HG02870 (cell line): Measurements from ENCODE around the gene SYNRG.
"Not testable (repeated sequence)": the region's sequence is repeated elsewhere in the genome, so short reads cannot be mapped to it uniquely, and the experiment has no call there.

Experiments
- ATAC-seq: cut with Tn5 transposase; IDR thresholded peaks from one replicate; pipeline ENCODE4 v1.9.1; 2021; ENCODE audit warnings: mild to moderate bottlenecking, moderate library complexity; ENCODE audit not compliant: unreplicated experiment

The SYNRG gene, protein sequence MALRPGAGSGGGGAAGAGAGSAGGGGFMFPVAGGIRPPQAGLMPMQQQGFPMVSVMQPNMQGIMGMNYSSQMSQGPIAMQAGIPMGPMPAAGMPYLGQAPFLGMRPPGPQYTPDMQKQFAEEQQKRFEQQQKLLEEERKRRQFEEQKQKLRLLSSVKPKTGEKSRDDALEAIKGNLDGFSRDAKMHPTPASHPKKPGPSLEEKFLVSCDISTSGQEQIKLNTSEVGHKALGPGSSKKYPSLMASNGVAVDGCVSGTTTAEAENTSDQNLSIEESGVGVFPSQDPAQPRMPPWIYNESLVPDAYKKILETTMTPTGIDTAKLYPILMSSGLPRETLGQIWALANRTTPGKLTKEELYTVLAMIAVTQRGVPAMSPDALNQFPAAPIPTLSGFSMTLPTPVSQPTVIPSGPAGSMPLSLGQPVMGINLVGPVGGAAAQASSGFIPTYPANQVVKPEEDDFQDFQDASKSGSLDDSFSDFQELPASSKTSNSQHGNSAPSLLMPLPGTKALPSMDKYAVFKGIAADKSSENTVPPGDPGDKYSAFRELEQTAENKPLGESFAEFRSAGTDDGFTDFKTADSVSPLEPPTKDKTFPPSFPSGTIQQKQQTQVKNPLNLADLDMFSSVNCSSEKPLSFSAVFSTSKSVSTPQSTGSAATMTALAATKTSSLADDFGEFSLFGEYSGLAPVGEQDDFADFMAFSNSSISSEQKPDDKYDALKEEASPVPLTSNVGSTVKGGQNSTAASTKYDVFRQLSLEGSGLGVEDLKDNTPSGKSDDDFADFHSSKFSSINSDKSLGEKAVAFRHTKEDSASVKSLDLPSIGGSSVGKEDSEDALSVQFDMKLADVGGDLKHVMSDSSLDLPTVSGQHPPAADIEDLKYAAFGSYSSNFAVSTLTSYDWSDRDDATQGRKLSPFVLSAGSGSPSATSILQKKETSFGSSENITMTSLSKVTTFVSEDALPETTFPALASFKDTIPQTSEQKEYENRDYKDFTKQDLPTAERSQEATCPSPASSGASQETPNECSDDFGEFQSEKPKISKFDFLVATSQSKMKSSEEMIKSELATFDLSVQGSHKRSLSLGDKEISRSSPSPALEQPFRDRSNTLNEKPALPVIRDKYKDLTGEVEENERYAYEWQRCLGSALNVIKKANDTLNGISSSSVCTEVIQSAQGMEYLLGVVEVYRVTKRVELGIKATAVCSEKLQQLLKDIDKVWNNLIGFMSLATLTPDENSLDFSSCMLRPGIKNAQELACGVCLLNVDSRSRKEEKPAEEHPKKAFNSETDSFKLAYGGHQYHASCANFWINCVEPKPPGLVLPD (N-terminal part only)

DNA sequence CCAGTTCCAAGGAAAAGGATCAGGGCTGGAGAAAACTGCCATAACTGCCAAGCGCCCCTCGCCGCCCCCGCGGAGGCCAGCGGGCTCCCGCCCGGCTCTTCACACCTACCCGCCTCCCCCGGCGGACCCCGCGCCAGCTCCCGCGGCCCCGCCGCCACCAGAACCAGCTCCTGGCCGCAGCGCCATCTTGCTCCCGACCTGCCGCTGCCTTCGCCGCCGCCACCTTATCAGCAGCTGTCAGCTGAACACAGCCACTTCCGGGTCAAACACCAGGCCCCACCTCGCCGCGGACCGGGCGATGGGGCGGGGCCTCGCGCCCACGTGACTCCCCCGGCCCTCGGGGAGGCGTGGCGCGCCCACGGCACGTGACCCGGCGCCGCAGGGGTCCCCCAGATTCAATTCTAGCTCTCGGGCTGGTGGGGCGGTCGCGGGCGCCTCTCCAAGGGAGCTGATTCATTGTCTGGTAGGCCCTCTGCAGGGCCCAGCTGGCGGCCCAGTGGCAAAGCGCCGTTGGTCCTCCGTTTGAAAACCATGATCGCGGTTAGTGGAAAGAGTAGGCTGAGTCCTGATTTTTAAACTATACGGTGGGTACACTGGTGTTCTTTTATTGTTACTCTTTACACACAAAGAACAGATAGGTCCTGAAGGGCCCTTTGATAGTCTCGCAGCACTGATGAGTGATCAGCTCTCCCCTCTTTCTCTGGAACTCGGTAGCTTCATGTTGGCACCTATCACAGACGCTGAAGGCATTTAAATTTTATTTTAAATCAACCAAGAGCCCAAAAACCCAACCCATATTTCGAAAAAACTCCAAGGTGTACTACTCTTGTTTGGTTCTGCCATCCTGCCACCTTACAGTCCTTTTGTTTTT, at the start of gene SYNRG:
Gene SYNRG (minus strand): TSS at position 249 of the 871 bp plus-strand sequence. CDS start 63 bp downstream, at position 186.
- peak; percentile 78 for ATAC-seq

DNA sequence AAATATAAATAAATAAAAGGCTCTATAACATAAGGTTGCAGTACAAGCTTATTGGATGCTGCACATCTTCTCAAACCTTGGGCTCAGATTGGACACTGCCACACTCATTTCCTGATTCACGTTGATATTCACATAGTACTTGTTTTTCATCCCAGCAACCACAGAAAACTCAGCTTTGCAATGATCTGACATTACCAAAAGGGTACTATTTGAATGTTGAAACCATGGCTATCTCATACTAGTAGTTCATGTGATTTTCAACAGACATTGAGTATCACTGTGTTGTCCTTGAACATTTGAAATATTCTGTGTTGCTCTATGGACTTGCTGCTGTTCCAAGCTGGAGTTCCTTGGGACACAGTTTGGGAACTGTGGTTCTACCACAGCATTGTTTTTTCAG, 48.0 kb upstream of the SYNRG start:
- ATAC-seq: no peak

DNA sequence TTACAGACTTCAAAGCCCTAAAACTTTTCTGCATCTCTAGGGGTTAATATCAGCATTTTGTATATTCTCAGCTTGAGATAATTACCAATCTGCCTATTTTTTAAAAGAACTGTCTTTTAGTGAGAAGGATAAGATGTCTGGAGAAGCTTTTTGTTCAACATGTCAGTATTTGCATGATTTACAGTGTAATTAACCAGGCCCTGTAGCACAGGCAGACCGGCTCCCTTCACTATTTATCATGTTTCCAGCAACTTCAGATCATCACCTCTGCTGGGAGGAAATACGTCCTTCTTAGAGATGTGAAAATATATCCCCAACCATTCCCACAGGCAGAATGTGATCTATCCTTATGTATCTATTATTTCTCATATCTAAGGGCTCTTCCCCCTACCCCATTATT, 42.6 kb upstream of the SYNRG start:
- ATAC-seq: no peak

DNA sequence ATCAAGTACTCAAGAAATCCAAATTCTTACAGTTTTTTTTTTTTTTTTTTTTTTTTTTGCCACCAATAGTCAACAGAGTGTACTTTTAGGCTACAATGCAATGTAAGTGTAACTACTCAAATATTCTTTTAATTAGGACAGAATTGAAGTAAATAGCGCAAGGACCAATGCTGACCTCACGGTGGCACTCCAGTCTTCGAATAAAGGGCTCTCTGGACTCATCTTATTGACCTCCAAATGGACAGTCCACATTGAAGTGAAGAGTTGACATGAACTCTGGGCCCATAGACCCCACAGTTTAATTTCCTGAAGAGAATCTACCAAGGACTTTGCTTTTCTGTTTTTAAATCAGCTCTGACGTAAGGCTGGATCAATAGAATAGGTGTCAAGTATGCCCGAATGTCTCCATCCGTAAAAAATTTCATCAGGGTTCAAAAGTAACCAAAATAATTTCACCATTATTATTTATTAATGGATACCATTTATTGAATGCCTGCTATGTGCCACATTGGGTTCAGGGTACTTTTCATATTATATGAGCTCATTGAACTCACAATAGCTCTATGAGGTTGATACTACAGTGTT, 41.3 kb upstream of the SYNRG start:
- no peak for ATAC-seq

DNA sequence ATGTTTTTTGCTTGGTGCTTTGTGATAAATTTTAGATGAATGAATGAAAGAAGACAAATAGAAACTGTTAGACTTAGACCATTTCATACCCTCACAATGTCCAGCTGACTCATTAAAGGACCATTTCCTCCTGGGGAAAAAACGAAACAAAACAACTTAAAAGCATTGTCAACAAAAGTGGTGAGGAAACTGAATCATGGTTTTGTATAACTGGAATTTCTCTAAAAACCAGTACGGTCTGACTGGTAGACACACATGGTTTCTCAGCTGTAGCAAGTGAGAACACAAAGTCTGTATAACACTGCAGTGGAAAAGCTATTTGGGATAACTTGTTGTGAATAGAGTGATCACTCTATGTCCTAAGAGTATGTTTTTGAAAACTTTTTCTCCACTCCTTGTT, 39.3 kb upstream of the SYNRG start:
- ATAC-seq: no peak

DNA sequence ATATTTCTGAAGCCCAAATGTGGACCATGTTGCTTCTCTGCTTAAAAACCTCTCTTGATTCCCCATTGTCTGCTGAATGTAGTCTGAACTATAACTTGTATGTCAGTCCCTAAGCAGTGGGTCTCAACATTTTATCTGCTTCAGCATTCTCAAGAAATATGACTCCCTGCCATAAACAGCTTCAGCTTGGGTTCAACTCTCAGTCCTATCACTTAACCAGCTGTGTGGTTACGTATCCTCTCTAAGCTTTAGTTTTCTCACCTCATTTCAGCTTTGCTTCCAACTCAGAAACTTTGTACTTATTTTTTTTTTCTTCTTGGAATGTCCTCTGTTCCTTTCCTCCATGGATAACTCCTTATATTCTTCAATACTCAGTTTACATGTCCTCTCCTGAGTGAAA, 38.6 kb upstream of the SYNRG start:
- ATAC-seq: no peak

DNA sequence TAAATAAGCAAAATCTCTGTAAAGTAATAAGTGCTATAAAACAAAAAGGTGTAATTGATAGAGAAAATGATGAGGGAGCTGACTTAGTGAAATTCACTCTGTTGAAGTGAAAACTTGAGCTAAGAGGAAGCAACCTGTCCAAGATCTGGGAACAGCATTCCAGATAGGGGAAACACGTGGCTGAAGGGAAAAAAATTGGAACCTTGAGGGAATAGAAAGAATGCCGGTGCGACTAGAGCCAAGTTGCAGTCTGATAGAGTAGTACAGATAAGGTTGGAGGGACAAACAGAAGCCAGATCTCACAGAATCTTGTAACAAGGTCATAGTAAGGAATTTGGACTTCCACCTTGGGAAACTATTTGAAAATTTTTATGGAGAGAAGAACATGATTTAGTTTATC, 34.7 kb upstream of the SYNRG start:
- no peak for ATAC-seq

DNA sequence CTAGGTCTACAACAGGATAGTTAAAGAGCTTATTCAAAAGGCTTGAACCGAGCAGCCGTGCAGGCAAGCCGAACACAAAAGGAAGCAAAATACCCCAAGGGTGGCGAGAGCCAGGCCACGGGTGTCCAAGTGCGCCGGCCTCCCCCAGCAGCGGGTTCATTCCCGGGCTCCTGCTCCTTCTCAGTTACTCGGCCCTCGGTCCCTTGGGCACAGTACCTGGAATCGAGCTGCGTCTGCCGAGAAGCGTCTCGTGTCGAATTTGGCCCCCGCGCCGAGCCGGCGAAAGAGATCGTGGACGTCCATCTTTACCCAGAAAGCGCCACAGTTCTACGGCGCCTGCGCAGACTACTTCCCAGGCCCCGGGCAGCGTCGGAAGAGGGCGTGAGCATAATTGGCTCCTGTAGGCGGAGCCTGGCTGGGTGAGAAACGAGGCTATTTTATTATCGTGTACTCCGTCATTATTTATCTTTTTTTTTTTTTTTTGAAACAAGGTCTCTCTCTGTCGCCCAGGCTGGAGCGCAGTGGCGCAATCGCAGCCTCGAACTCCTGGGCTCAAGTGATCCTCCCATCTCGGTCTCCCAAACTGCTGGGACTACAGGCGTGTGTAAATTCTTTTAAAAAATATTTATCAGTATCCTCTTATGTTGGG, 34.0 kb upstream of the SYNRG start, which contains the start of gene DDX52:
Gene DDX52 (minus strand): TSS at position 329 of the 649 bp plus-strand sequence. CDS start 26 bp downstream, at position 303.
- peak; percentile 63 for ATAC-seq

DNA sequence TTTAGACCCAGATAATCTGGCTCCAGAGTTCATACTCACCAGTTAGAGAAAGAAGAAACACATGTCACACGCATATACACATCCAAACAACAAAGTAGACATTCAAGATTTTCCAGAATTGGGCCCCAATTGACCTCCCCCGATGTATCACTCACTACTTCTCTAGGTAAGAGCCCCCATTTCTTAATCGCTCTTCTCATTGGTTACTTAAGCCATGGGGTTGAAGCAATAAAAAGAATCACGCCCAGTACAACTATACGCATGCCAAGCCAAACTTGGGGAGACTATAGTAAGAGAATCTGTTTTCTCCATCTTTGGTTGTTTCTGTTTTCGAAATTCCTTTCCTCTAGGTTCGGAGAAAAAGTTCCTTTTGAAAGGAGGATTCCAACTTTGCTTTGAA, 33.5 kb upstream of the SYNRG start:
- no peak for ATAC-seq

DNA sequence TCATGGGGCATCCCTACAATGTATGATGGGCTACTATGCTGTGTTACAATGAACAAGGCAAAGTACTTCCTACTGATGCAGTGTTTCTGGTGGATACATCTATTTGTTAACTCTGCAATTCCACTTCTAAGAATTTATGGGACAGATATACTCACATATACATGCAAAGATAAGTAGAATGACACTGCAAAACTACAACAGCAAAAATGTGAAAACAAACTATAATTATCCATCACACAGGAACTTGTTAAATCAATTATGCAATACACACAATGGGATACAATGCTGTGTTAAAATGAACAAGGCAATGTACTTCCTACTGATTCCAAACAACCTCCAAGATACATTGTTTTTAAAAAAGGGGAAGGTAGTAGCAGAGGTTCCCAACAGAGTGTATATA, 30.8 kb upstream of the SYNRG start:
- ATAC-seq: no peak

DNA sequence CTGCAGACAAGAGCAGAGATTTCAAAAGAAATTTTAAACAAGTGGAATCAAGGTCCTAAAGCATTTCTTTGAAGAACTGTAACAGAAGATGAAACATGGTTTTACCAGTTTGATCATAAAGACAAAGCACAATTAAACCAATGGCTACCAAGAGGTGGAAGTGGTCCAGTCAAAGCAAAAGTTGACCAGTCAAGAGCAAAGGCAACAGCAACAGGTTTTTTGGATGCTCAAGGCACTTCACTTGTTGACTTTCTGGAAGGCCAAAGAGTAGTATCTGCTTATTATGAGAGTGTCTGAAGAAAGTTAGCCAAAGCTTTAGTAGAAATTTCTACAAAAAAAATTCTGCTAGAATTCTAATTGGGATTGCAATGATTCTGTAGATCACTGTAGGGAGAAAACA, 28.7 kb upstream of the SYNRG start:
- no peak for ATAC-seq

DNA sequence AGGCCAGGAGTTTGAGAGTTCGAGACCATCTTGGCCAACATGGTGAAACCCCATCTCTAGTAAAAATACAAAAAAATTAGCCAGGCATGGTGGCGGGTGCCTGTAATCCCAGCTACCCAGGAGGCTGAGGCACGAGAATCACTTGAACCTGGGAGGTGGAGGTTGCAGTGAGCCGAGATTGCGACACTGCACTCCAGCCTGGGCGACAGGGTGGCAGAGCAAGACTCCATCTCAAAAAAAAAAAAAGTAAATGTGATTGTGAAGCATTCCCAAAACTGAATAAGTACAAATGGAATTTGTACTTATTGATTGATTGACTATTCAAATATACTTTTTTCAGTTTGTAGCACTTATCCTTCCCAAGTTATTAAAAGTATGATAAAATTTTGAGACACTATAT, 7.2 kb upstream of the SYNRG start:
- not testable (repeated sequence) for ATAC-seq

DNA sequence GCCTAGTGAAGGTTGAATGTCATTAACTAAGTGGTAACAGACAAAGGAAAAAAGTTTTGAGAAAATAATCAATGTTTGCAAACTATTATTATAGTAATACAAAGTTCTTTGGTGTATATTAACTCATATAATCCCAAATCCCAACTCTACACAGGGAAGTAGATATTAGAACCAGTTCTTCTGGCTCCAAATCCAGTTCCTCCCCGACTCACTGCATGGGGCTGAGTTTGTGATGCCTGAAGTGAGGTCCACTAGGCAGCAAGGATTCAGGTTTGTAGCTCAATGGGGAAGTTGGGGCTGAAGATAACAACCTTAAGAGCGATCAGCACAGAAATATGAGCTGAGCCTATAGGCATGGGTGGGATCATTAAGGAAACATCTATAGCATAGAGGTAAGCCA, 5.6 kb upstream of the SYNRG start:
- no peak for ATAC-seq

DNA sequence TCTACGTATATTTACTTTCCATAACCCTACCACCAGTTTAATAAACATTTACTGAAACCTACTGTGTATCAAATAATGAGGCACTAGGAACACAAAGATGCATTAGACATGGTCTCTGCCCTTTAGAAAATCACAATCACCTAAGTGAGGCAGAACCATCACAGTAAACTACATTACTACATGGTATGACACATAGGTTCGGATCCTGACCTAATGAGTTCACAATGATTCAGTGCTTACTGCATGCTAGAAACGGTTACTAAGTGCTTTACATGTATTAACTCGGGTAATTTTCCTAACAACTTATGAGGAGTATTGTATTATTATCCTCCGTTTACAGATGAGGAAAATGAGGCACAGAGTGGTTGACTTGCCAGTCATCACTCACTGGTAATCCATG, 5.2 kb upstream of the SYNRG start:
- ATAC-seq: no peak

DNA sequence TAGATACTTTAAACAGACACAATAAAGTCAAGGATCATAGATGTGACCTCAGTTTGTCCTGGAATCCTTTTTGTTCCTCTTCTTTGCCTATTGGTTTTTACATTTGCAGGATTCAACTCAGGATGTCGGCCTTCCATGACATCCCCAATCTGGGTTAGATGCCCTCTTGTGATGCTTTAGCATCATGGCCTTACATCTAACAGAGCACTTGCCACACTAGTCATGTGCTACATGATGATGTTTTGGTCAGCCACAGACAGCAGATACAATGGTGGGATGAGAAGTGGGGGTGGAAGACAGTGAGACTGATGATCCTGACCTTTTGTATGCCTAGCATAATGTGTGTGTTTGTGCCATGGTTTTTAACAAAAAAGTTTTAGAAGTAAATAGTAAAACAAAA, 1.8 kb upstream of the SYNRG start:
- no peak for ATAC-seq

DNA sequence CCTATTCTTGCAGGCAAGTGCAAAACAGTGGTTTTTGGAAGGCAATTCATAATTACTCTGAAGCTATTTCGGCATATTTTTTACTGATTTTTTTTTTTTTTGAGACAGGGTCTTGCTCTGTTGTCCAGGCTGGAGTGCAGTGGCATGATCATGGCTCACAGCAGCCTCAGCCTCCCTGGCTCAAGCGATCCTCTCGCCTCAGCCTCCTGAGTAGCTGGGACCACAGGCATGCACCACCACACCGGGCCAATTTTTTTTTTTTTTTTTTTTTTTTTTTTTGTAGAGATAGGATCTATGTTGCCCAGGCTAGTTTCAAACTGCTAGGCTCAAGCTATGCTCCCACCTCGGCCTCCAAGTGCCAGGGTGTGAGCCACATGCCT, 813 bp upstream of the SYNRG start:
- not testable (repeated sequence) for ATAC-seq

DNA sequence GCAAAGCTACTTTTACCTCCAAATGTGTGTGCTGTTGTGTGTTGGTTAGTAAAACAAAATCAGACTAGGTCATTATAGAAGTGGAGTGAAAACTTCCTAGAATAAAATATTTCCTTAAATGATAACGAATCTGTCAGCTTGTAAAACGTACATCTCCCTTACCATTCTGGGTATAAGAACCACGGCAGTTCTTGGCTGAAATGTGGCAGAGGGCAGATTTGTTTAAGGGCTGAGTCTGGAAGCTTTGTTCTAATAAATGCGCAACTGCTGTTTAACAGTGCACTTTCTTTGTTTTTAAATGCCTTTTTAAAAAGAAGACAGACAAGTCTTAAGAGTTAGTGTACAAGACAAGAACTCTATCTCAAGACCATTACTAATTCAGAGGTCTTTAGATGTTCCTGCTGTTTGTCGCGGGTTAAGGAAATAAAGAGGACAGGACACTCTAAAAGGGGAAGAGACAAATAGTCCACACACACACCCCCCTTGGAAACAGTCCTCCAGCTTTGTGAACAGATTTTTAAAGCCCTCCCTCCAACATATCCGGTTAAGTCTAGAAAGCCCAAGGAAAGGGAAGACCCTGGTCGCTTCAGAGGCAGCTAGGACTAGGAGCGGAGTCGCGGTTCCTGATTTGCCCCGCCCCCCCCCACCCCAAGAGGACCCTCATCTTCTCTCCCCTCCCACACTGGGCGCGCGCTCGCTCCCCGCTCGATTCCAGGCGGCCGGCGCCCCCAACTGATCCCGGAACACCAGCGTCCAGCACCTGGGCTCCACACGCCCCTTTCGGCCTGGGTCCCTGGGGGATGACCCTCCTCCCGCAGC, 658 bp downstream of the SYNRG start:
- ATAC-seq: peak; percentile 18

DNA sequence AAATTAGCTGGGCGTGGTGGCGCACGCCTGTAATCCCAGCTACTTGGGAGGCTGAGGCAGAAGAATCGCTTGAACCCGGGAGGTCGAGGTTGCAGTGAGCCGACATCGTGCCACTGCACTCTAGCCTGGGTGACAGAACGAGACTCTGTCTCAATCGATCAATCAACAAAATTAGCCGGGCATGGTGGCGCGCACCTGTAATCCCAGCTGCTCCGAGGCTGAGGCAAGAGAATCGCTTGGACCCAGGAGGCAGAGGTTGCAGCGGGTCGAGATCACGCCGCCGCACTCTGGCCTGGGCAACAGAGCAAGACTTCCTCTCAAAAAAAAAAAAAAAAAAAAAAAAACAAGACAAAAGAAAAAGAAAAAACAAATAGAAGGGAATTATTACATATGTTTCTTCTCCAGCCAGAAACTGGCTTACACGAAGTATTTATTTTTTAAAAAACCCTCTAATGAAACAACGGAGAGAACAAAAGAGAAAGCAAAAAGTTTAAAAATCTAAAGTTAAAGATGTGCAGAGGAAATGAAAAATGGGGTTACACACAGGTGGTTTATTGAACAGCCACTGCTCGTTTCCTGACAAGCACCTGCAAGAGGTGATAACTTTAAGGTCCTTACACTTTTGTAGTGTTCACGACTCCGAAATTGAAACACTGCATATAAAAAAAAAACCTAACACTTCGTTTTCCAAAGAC, 1.4 kb downstream of the SYNRG start:
- ATAC-seq: no peak
